K562 (cell line): ENCODE data around the gene NAT10. TPM values are rescaled to one million over a fixed set of nuclear protein-coding genes. Genes with fewer than 3 reads are reported as not detected.

Source experiments
- ATAC-seq: fragments of 200-7000 bp; cut with Tn5 transposase; 3 replicates; pipeline ENCODE4 v1.9.1; 2020; ENCODE audit warnings: moderate library complexity
- BruUV-seq: library from RNA; stranded (reverse); fragments of 400-500 nt; replicated peaks from 2 replicates; lab custom pipeline; 2021; lab: Mats Ljungman, UMichigan
- CTCF ChIA-PET: fragments of 300-600 bp; formaldehyde crosslinking; extraction: SDS; loops from one replicate; lab custom pipeline; 2021; ENCODE audit warnings: low intra/inter-chr PET ratio; lab: Yijun Ruan, JAX
- POLR2A ChIA-PET: fragments of 300-600, 350-650 bp; sonication (Branson Sonifier 250); formaldehyde crosslinking; extraction: SDS; loops from one replicate; lab custom pipeline; 2021; ENCODE audit warnings: antibody characterized with exemption, inconsistent platforms; lab: Yijun Ruan, JAX
- DNase-seq, 4 experiments: peaks; one replicate each; pipeline versions ENCODE4 v3.0.0 to v3.0.0-alpha.2; 2011 to 2018; ENCODE audit warnings: low spot score in 3 of 4, mixed read lengths in 3 of 4; ENCODE audit errors: extremely low read depth in 1 of 4
- FAIRE-seq: peaks from 2 replicates; lab custom pipeline; 2011; peaks lifted over from hg19 to GRCh38; lab: Jason Lieb, UNC
- H2AFZ ChIP-seq: 2 replicates; pipeline ENCODE4 v1.6.0; 2011; ENCODE audit warnings: low read depth, low read length, control low read depth, inconsistent platforms
- H3K27ac ChIP-seq: fragments of 200-600 bp; 3 replicates; pipeline ENCODE4 v1.8.0; 2011; ENCODE audit warnings: low read depth, mild to moderate bottlenecking, control low read depth, inconsistent platforms, low read length, moderate library complexity, mixed read lengths; ENCODE audit errors: extremely low read depth
- H3K27me3 ChIP-seq, 2 experiments: fragments of 300-600 bp in 1 of 2; 2 replicates in 1 of 2; 3 replicates in 1 of 2; pipeline versions ENCODE4 v1.6.0 to v1.8.0; 2011; ENCODE audit warnings: inconsistent platforms in 2 of 2, low read length in 2 of 2, mild to moderate bottlenecking in 1 of 2, mixed read lengths in 1 of 2, moderate library complexity in 1 of 2; ENCODE audit not compliant: control insufficient read depth in 2 of 2, insufficient read depth in 2 of 2
- H3K36me3 ChIP-seq: fragments of 300-600 bp; 3 replicates; pipeline ENCODE4 v1.8.0; 2011; ENCODE audit warnings: mild to moderate bottlenecking, low read length, inconsistent platforms; ENCODE audit not compliant: control insufficient read depth, insufficient read depth
- H3K4me1 ChIP-seq, 2 experiments: fragments of 200-600 bp in 1 of 2; replicated peaks in 1 of 2; 2 replicates in 1 of 2; 3 replicates in 1 of 2; pipeline versions ENCODE4 v1.5.1 to v1.8.0; 2011; ENCODE audit warnings: inconsistent platforms in 2 of 2, low read length in 2 of 2, mild to moderate bottlenecking in 1 of 2, mixed read lengths in 1 of 2, moderate library complexity in 1 of 2; ENCODE audit not compliant: control insufficient read depth in 2 of 2, insufficient read depth in 2 of 2
- H3K4me2 ChIP-seq: 2 replicates; pipeline ENCODE4 v1.6.1; 2011; ENCODE audit warnings: low read length, control low read depth, inconsistent platforms, mixed read lengths; ENCODE audit not compliant: insufficient read depth
- H3K4me3 ChIP-seq: fragments of 200-600 bp; sonication (generic), shearing (Covaris generic); 2 replicates; pipeline ENCODE4 v1.5.1; 2016; ENCODE audit warnings: control low read depth, inconsistent platforms
- H3K79me2 ChIP-seq: fragments of 200-600 bp; 3 replicates; pipeline ENCODE4 v1.8.0; 2011; ENCODE audit warnings: low read length, inconsistent platforms; ENCODE audit not compliant: control insufficient read depth, insufficient read depth
- H3K9ac ChIP-seq, 2 experiments: 2 replicates each; pipeline versions ENCODE4 v1.6.0 to v1.6.1; 2011; ENCODE audit warnings: low read depth in 2 of 2, low read length in 2 of 2, control low read depth in 1 of 2, inconsistent platforms in 1 of 2, mild to moderate bottlenecking in 1 of 2, mixed read lengths in 1 of 2; ENCODE audit not compliant: insufficient read depth in 1 of 2
- H3K9me1 ChIP-seq: one replicate; pipeline ENCODE4 v1.6.0; 2011; ENCODE audit warnings: inconsistent platforms, mild to moderate bottlenecking, low read length, moderate library complexity; ENCODE audit not compliant: control insufficient read depth, insufficient read depth
- H3K9me3 ChIP-seq: replicated peaks from 2 replicates; pipeline ENCODE4 v1.5.1; 2011; ENCODE audit warnings: low read depth, low read length, inconsistent platforms; ENCODE audit not compliant: control insufficient read depth, insufficient read depth
- H4K20me1 ChIP-seq: replicated peaks from 2 replicates; pipeline ENCODE4 v1.6.1; 2011; ENCODE audit warnings: low read length, inconsistent platforms, mixed read lengths; ENCODE audit not compliant: control insufficient read depth, insufficient read depth
- CBFA2T3 ChIP-seq: fragments of 450-650 bp; IDR thresholded peaks from 2 replicates; pipeline ENCODE4 v1.6.1; 2017
- CBX2 ChIP-seq: fragments of 200-600 bp; sonication (generic); IDR thresholded peaks from one replicate; pipeline ENCODE4 v1.6.1; 2012; ENCODE audit warnings: mild to moderate bottlenecking, low read length, inconsistent platforms; ENCODE audit not compliant: insufficient read depth, poor library complexity, severe bottlenecking
- EP300 ChIP-seq: IDR thresholded peaks from 2 replicates; pipeline ENCODE4 v1.6.1; 2012; ENCODE audit warnings: low read length, improper control_type of control experiment
- FOSL1 ChIP-seq: fragments of 200-800 bp; sonication (Bioruptor generic); conservative IDR thresholded peaks from 2 replicates; pipeline ENCODE4 v1.6.1; 2016; ENCODE audit warnings: missing genetic modification characterization, missing compliant biosample characterization
- KDM1A ChIP-seq, 2 experiments: fragments of 450-650 bp; IDR thresholded peaks; 2 replicates each; pipeline ENCODE4 v1.6.1; 2016; ENCODE audit warnings: mild to moderate bottlenecking in 2 of 2
- NR0B1 ChIP-seq: fragments of 450-650 bp; IDR thresholded peaks from one replicate; pipeline ENCODE4 v1.6.1; 2018; ENCODE audit warnings: mild to moderate bottlenecking, moderate library complexity; ENCODE audit not compliant: partially characterized antibody
- POLR3A ChIP-seq: IDR thresholded peaks from 2 replicates; pipeline ENCODE4 v1.6.1; 2011; ENCODE audit warnings: borderline replicate concordance, mild to moderate bottlenecking, moderate library complexity; ENCODE audit not compliant: insufficient read length, insufficient read depth; ENCODE audit errors: extremely low read depth
- TCF3 ChIP-seq: sonication (generic); formaldehyde crosslinking; IDR thresholded peaks from 2 replicates; pipeline ENCODE4 v1.4.0; 2020; ENCODE audit warnings: mild to moderate bottlenecking, missing genetic modification reagents
- ZNF12 ChIP-seq: sonication (generic); formaldehyde crosslinking; IDR thresholded peaks from 2 replicates; pipeline ENCODE4 v1.4.0; 2020; ENCODE audit warnings: mild to moderate bottlenecking, missing genetic modification reagents
- WGBS: fragments of 100-300 bp; shearing (Covaris generic); methylation state at CpG from one replicate; pipeline ENCODE4 v1.1.6; 2016; ENCODE audit warnings: low coverage, mixed read lengths; ENCODE audit not compliant: insufficient coverage; ENCODE audit errors: missing lambda C conversion rate; 5-methylcytosine and 5-hydroxymethylcytosine counted together
- in situ Hi-C: fragments of 300-500 bp; cut with MboI; formaldehyde crosslinking; loops from 4 replicates; pipeline ENCODE4 v1.15.0; 2018; ENCODE audit warnings: inconsistent platforms, mixed read lengths
- intact Hi-C: fragments of 100-400 bp; cut with micrococcal nuclease; formaldehyde crosslinking; loops from 2 replicates; pipeline ENCODE4 v1.14.2; 2022
- polyA plus RNA-seq, 8 experiments: library from polyadenylated mRNA; depleted of rRNA in 4 of 8; stranded (reverse) in 5 of 8; unstranded in 3 of 8; fragments of >200 nt; fragmentation: Nextera tagmentation in 2 of 8; fragmentation: Illumina TruSeq in 1 of 8; extraction: Ambion mirVana in 2 of 8; extraction: Trizol in 1 of 8; gene quantifications; 2 replicates each; pipeline versions ENCODE4 v1.2.1 to v1.2.3, GENCODE V29; 2011 to 2014; ENCODE audit warnings: inconsistent platforms in 1 of 8, missing spikeins in 1 of 8
- total RNA-seq, 7 experiments: library from RNA; depleted of rRNA in 6 of 7; stranded (reverse); fragments of >200 nt in 6 of 7; fragmentation: Illumina TruSeq in 2 of 7; extraction: Trizol in 2 of 7; gene quantifications; 2 replicates each; pipeline versions ENCODE4 v1.2.1 to v1.2.3, GENCODE V29; 2011 to 2021; ENCODE audit warnings: low replicate concordance in 1 of 7

The NAT10 gene
- total and polyA plus RNA-seq, 9 of the 15 experiments (the other 6 are each of a cell fraction or from before 2014, with no cell fraction given), result 55.4 to 125 (median 86.3) TPM

- FAIRE-seq (no peak), DNase-seq (no peak), ATAC-seq (no peak)
- Histone ChIP-seq H2AFZ (no peak overlapping the region), H3K27ac (no peak overlapping the region), H3K79me2 (no peaks in the 10 kb centered on the region), H3K4me1 (no peaks in the 10 kb centered on the region), H3K9me3 (no peaks in the 10 kb centered on the region), H3K27me3 (no peaks in the 10 kb centered on the region), H3K9me1 (peaks cover 2% of the 10 kb centered on the region), H3K9ac (no peak overlapping the region), H3K4me3 (no peak overlapping the region), H4K20me1 (0 out of 2 replicates have a peak, but pooled peaks cover 3% of the 10 kb centered on the region), H3K4me2 (no peak overlapping the region), H3K36me3 (peaks cover 96% of the 10 kb centered on the region)
- CTCF ChIA-PET, result no interaction called here
- intact Hi-C loops (no loop called here), in situ Hi-C loops (no loop called here)
- POLR2A ChIA-PET, result interaction anchor here (0.6 to 1.3 kb wide), 4 partner anchors 11 to 23 kb away, joined by 3 read pairs; no protein-coding TSS in a partner anchor
- whole genome bisulfite sequencing, result 93% methylated on average over 3 of the region's 3 CpGs
- BruUV-seq, result no TSS peak
- TF ChIP-seq KDM1A (IDR thresholded peaks at IDR 0.05), result peak in 1 of 2 experiments; percentile 26; a peak in 2 of 4 replicates
- peak; percentile 53 for TF ChIP-seq FOSL1 (tag)
- TF ChIP-seq CBX2, result no peak
- no peak for TF ChIP-seq NR0B1
- no peak for TF ChIP-seq EP300
- no peak for TF ChIP-seq POLR3A
- no peak for TF ChIP-seq ZNF12 (CRISPR knock-in tag)
- 0 out of 2 replicates have a peak, but pooled peaks have one; percentile 11 for TF ChIP-seq TCF3
- TF ChIP-seq CBFA2T3, result peak; percentile 48
Observed at GRCh38 chr11:34135439-34135838, 30.0 kb downstream of the NAT10 start.
